ENCODE data around the gene TFG.

TFG gene

DNA sequence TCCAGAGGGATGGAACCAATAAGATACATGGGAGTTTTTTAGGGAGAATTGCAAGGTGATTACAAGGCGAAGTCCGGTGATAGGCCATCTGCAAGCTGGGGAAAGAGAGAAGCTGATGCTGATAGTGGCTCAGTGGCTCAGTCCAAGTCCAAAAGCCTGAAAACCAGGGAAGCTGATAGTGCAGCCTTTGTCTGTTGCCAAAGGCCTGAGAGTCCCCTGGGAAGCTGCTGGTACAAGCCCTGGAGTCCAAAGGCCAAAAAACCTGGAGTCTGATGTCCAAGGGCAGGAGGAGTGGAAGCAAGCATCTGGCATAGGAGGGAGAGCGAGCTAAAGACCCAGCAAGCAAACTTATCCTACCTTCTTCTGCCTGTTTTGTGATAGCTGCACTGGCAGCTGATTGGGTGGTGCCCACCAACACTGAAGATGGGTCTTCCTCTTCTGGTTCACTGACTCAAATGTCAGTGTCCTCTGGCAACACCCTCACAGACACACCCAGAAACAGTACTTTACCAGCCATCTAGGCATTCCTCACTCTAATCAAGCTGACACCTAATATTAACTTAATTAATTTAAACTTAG, 16.7 kb downstream of the TFG start:
- H3K4me3 Mint-ChIP-seq: no peak overlapping the region
- no peaks in the 10 kb centered on the region for H3K27me3 Mint-ChIP-seq
- no peak for ATAC-seq
- H3K36me3 Mint-ChIP-seq: peaks cover 51% of the 10 kb centered on the region
- no peak overlapping the region for H3K27ac Mint-ChIP-seq
- H3K9me3 Mint-ChIP-seq: no peaks in the 10 kb centered on the region
- no peaks in the 10 kb centered on the region for H3K4me1 Mint-ChIP-seq

DNA sequence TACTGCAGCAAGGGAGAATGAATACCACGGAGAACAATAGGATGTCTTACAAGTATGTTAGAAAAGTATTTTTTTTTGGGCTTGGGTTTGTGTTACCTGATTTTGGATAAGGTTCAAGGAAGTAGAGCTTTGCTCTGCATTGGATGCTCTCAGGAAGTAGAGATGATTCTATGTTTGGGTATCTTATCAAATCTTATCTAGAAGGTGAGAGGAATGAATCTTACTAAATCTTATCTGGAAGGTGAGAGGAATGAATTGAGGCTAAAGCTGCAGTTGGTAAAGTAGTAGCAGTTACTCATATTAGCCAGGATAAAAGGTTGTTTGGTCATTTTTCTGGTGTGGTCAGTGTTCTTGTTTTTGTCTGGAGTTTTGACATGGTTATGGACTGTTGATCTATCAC, 17.4 kb downstream of the TFG start:
- ATAC-seq: no peak
- Mint-ChIP-seq H3K36me3 (peaks cover 47% of the 10 kb centered on the region), H3K4me1 (no peaks in the 10 kb centered on the region), H3K27ac (no peak overlapping the region), H3K9me3 (no peaks in the 10 kb centered on the region), H3K27me3 (no peaks in the 10 kb centered on the region), H3K4me3 (no peak overlapping the region)

DNA sequence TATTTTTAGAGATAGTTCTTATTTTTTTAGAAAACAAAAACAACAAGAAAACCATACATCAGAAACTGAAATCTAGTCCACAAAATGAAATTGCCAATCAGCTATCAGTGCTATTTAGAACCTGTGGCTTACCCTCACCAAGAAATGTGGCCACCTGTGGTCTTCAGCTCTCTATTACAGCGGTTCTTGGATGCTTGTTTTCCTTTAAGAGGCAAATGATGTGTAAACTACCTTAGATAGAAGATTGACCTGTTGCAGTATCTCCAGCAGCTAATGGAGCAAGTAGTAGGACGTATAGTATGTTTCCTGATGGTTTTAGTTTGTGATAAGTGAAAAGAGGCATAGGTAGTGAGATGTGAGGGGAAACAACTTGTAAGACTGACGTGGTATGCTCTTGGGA, 21.2 kb downstream of the TFG start:
- no peak overlapping the region for H3K27ac Mint-ChIP-seq
- H3K4me3 Mint-ChIP-seq: no peak overlapping the region
- H3K27me3 Mint-ChIP-seq: no peaks in the 10 kb centered on the region
- H3K9me3 Mint-ChIP-seq: no peaks in the 10 kb centered on the region
- ATAC-seq: no peak
- H3K36me3 Mint-ChIP-seq: peaks cover 50% of the 10 kb centered on the region
- H3K4me1 Mint-ChIP-seq: no peaks in the 10 kb centered on the region

DNA sequence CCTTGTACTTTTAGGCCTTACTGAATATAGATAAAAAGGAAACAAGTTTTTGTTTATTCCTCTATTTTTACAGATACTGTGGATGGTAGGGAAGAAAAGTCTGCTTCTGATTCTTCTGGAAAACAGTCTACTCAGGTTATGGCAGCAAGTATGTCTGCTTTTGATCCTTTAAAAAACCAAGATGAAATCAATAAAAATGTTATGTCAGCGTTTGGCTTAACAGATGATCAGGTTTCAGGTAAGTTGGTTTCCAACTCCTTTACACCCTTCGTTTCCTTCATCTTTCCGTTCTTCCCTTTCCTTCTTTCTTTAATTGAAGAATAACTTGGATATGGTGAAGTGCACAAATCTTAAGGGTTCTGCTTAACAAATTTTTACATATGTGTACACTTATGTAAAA, 23.1 kb downstream of the TFG start:
- ATAC-seq: no peak
- Mint-ChIP-seq H3K27ac (no peak overlapping the region), H3K27me3 (no peaks in the 10 kb centered on the region), H3K9me3 (no peaks in the 10 kb centered on the region), H3K4me1 (no peaks in the 10 kb centered on the region), H3K36me3 (peaks cover 55% of the 10 kb centered on the region), H3K4me3 (no peak overlapping the region)

DNA sequence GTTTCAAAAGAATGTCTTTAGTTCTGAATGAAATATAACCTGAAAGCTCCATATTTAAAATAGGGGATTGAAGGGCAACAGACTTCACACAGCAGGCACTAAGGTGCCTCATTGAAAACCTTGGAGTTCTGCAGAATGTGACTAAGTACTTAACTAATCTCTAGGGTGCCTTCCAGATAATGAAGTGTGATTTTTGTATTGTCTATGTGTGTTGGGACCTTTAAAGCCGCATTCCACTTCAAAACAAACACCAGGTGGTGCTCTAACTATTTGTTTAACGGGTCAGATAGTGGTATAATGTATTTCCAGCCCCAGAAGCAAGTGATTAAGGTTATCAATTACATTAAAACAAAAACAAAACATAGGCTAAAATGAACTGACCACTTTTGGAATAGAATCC, 28.0 kb downstream of the TFG start:
- no peaks in the 10 kb centered on the region for H3K9me3 Mint-ChIP-seq
- no peaks in the 10 kb centered on the region for H3K27me3 Mint-ChIP-seq
- H3K27ac Mint-ChIP-seq: no peak overlapping the region
- ATAC-seq: no peak
- H3K4me3 Mint-ChIP-seq: no peak overlapping the region
- H3K36me3 Mint-ChIP-seq: peaks cover 56% of the 10 kb centered on the region
- no peaks in the 10 kb centered on the region for H3K4me1 Mint-ChIP-seq

DNA sequence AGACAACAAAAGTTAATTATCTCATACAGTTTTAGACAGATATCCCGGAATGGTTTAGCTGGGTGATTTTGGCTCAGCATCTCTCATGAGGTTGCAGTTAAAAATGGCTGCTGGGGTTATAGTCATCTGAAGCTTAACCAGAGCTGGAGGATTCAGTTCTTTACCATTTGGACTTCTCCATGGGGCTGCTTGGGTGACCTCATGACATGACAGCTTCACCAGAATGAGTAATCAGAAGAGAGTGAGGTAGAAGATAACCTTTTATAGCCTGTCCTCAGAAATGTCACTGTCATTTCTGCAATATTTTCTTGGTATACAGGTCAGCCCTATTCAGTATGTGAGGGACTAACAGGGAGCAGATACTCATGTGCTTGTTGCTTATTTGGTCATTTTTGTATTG, 30.9 kb downstream of the TFG start:
- Mint-ChIP-seq H3K27ac (no peak overlapping the region), H3K27me3 (no peaks in the 10 kb centered on the region), H3K9me3 (no peaks in the 10 kb centered on the region), H3K4me1 (no peaks in the 10 kb centered on the region), H3K4me3 (no peak overlapping the region), H3K36me3 (peaks cover 46% of the 10 kb centered on the region)
- ATAC-seq: peak; percentile 27

DNA sequence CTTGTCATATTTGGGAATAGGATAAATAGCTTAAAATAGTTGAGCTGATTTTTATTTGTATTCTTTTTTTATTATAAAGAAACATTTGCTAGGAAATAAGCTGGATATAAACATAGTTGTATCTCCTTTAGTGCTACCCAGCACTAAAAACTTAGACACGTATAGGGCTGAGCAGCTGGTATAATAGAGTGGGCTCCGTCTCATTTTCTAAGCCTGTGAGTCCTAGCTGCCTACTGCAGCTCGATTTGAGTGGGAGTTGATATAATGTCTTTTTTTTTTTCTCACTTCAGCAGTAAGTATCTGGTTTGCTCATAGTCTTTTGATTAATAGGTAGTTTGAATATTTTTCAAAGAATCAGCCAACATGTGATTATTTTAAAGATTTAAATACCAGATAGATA, 34.2 kb downstream of the TFG start:
- Mint-ChIP-seq H3K4me3 (no peak overlapping the region), H3K27ac (no peak overlapping the region), H3K27me3 (no peaks in the 10 kb centered on the region), H3K36me3 (peaks cover 34% of the 10 kb centered on the region), H3K4me1 (no peaks in the 10 kb centered on the region), H3K9me3 (no peaks in the 10 kb centered on the region)
- no peak for ATAC-seq

DNA sequence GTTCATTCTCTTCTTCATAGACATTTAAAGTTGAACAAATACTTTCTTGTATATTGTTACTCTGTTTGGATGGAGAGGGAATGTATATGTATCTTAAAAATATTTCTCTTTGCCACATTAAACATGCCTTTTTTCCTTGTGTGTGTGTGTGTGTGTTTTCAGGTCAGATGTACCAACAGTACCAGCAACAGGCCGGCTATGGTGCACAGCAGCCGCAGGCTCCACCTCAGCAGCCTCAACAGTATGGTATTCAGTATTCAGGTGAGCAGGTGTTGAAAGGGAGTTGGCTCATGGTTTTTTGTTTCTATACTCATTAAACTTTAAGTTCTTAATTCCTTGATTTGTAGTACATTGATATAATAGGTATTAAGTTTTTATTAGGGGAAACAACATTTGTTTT, 35.4 kb downstream of the TFG start:
- Mint-ChIP-seq H3K27ac (no peak overlapping the region), H3K4me1 (no peaks in the 10 kb centered on the region)
- ATAC-seq: no peak

DNA sequence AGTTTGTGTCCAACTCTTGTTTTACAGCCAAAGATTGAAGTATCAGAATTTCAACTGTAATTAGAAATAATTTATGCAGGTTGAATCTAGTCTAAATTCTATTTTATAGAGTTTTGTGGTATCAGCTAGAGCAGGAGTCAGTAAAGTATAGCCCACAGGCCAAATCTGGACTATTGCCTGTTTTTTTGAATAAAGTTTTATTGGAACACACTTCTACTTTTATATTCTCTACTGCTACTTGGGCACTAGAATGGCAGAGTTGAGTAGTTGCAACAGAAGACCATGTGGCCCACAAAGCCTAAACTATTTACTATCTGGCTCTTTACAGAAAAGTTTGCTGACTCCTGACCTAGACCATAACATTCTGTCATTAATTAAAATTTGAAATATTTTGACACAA, 36.3 kb downstream of the TFG start:
- no peak overlapping the region for H3K27ac Mint-ChIP-seq
- H3K9me3 Mint-ChIP-seq: no peaks in the 10 kb centered on the region
- H3K36me3 Mint-ChIP-seq: peaks cover 38% of the 10 kb centered on the region
- ATAC-seq: no peak
- no peaks in the 10 kb centered on the region for H3K27me3 Mint-ChIP-seq
- no peaks in the 10 kb centered on the region for H3K4me1 Mint-ChIP-seq
- H3K4me3 Mint-ChIP-seq: no peak overlapping the region

More for the DNA sequence above, 35.4 kb downstream of the TFG start:
- Mint-ChIP-seq H3K36me3 (peaks cover 34% of the 10 kb centered on the region), H3K4me3 (no peak overlapping the region), H3K27me3 (no peaks in the 10 kb centered on the region), H3K9me3 (no peaks in the 10 kb centered on the region)

DNA sequence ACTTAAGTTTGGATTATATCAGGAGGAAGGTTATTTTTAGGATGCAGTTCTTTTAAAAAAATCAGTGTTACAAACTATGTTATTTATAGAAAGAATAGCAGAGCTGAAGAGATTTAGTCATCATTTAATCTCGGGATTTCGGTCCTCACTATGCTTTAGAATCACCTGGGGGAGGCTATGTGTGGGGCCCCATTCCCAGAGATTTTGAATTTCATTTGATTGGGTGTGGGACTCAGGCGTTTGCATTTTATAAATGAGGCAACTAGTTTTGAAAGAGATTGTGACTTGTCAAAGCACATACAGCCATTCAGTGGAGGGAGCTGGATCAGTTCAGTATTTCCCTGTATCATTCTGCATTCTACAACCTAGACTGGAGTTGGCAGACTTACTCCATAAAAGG, 36.8 kb downstream of the TFG start:
- no peaks in the 10 kb centered on the region for H3K27me3 Mint-ChIP-seq
- H3K36me3 Mint-ChIP-seq: peaks cover 40% of the 10 kb centered on the region
- H3K4me1 Mint-ChIP-seq: no peaks in the 10 kb centered on the region

DNA sequence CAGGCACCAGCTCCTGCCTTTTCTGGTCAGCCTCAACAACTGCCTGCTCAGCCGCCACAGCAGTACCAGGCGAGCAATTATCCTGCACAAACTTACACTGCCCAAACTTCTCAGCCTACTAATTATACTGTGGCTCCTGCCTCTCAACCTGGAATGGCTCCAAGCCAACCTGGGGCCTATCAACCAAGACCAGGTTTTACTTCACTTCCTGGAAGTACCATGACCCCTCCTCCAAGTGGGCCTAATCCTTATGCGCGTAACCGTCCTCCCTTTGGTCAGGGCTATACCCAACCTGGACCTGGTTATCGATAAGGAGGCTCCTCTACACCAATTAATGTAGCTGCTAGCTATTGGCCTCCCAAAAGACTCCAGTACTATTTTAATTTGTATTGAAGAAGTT, 38.9 kb downstream of the TFG start:
- Mint-ChIP-seq H3K4me1 (no peaks in the 10 kb centered on the region), H3K36me3 (peaks cover 40% of the 10 kb centered on the region), H3K4me3 (no peak overlapping the region), H3K9me3 (no peaks in the 10 kb centered on the region), H3K27ac (no peak overlapping the region), H3K27me3 (no peaks in the 10 kb centered on the region)
- no peak for ATAC-seq

More for the DNA sequence above, 36.8 kb downstream of the TFG start:
- no peak overlapping the region for H3K4me3 Mint-ChIP-seq
- H3K27ac Mint-ChIP-seq: no peak overlapping the region
- H3K9me3 Mint-ChIP-seq: no peaks in the 10 kb centered on the region
- no peak for ATAC-seq

DNA sequence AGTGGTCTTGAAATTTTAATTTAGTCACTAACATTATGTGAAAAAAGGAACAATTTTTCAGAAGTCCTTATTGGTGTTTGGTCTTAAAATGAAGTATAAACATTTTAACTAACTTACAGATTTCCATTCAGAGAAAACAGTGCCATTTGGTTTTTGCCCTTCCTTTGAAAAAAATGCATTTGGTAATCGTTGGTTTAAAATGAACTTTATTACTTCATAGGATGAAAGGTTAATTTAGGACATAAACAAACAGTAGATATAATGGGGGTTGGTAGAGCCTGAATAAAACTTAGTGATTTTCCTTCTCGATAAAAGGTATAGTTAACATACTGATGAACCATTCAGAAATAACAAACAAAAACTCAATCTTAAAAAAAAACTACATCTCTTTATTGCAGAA, 39.7 kb downstream of the TFG start:
- H3K9me3 Mint-ChIP-seq: no peaks in the 10 kb centered on the region
- H3K27me3 Mint-ChIP-seq: no peaks in the 10 kb centered on the region
- H3K27ac Mint-ChIP-seq: no peak overlapping the region
- H3K4me1 Mint-ChIP-seq: no peaks in the 10 kb centered on the region
- ATAC-seq: no peak
- H3K36me3 Mint-ChIP-seq: peaks cover 38% of the 10 kb centered on the region
- no peak overlapping the region for H3K4me3 Mint-ChIP-seq

DNA sequence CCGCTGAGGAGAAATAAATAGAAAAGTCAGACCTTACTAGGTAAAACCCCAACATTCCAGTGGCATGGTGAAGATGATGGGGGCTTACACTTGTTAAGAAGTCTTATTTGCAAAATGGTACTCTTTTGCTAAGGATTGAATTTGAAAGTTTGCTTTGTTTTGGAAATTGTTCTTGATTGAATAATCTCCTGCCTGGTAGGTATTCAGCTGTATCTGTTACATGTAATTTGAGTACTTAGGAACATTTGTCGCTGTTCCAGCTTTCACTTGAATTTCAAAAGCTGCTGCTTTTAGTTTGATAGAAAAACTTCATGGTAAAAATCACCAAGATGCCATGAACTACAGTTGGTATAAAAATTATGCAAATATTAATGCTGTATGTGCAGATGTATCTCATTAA, 44.6 kb downstream of the TFG start:
- no peaks in the 10 kb centered on the region for H3K4me1 Mint-ChIP-seq

DNA sequence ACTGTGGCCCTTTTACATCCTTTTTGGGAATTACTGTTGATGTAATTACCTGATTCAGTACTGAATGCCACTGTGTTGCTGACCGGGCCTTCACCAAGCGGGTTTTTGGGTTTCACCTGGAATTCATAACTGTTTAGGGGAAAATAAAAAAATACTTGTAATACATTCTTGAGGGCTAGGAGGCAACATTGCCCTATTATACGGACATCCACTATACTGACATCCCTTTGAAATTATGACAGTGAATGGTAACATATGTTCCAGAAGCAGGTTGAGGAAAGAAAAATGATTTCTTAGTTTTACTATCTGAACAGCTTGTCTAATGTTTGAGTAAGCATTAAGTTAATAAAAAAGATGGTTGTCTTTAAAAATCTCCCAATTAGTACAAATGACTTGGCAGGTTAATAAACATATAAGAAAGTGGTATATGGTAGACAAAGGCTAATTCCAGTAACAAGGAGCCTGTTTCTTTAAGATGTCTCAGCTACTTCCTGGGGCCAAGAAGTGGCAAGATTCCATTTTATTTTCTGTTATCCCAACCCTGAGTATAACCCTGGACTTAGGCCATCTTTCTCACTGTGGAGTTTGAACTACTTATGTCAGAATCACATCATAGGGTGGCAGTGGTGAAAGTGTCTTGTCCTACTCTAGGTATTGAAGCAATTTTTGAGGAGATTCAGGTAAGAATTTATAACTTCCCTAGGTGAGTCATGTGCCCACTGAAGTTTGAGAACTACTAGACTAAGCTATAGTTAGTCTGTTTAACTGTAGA, 45.5 kb downstream of the TFG start:
- Mint-ChIP-seq H3K27me3 (no peaks in the 10 kb centered on the region), H3K27ac (no peak overlapping the region), H3K36me3 (peaks cover 15% of the 10 kb centered on the region), H3K9me3 (no peaks in the 10 kb centered on the region), H3K4me3 (no peak overlapping the region), H3K4me1 (no peaks in the 10 kb centered on the region)
- ATAC-seq: no peak

More for the DNA sequence above, 44.6 kb downstream of the TFG start:
- Mint-ChIP-seq H3K27ac (no peak overlapping the region), H3K9me3 (no peaks in the 10 kb centered on the region), H3K36me3 (peaks cover 20% of the 10 kb centered on the region), H3K27me3 (no peaks in the 10 kb centered on the region), H3K4me3 (no peak overlapping the region)
- ATAC-seq: no peak

DNA sequence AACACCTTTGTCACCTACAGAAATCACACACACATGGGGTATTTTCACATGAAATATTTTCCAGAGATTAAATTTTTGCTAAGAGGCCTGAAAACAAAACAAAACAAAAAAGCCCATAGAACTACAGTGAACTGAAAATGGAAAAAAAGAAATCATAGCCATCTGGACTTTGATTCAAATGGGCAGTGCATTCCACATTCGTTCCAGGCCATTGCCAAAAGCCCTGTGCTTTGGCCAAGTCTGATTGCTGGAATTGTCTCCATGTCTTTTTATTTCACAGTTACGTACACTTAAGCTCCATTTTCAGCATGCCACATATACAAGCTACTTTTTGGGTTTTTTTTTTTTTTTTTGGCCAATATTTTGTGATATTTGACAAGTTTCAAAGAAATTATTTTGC, 47.1 kb downstream of the TFG start:
- Mint-ChIP-seq H3K4me1 (peaks cover 15% of the 10 kb centered on the region), H3K9me3 (no peaks in the 10 kb centered on the region), H3K4me3 (no peak overlapping the region), H3K27me3 (no peaks in the 10 kb centered on the region), H3K36me3 (peaks cover 8% of the 10 kb centered on the region), H3K27ac (no peak overlapping the region)
- no peak for ATAC-seq

DNA sequence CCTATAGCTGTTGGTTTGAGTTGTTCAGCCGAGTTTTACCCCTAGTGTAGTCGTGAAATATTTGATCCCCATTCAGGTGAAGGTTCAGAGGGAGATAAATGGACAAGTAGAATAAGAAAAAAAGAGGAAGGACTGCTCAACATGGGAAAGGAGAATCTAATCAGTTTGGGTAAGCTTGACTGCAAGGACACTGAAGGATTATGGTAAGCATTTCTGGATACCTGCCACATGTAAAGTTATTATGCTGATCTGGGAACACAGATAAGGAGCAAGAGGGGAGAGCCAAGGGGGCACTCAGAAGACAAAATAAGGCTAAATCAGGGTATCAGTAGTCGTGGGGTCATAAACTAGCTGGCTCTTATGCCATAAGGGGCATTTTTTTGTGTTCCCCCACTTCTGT, 49.9 kb downstream of the TFG start:
- no peak overlapping the region for H3K4me3 Mint-ChIP-seq
- no peaks in the 10 kb centered on the region for H3K27me3 Mint-ChIP-seq
- H3K27ac Mint-ChIP-seq: no peak overlapping the region
- peaks cover 15% of the 10 kb centered on the region for H3K4me1 Mint-ChIP-seq
- no peaks in the 10 kb centered on the region for H3K9me3 Mint-ChIP-seq
- H3K36me3 Mint-ChIP-seq: no peaks in the 10 kb centered on the region
- no peak for ATAC-seq
